Stomach (tissue), 19 donors: ENCODE data around the gene GPATCH2. TPM values are rescaled to one million over a fixed set of nuclear protein-coding genes. Genes with fewer than 3 reads are reported as not detected.

ENCODE experiments used
- DNase-seq, 2 donors: peaks; one replicate each; pipeline versions ENCODE4 v3.0.0 to v3.0.0-alpha.2; 2013 to 2019
- H3K27ac ChIP-seq, 5 donors: fragments of 200-600 bp in 4 of 5; sonication (generic) in 4 of 5; one replicate each; pipeline ENCODE4 v1.5.1; 2013 to 2019; ENCODE audit warnings: mild to moderate bottlenecking in 1 of 5, moderate library complexity in 1 of 5
- H3K27me3 ChIP-seq, 3 donors: fragments of 200-600 bp; sonication (generic); one replicate each; pipeline ENCODE4 v1.5.1; 2017 to 2019; ENCODE audit warnings: mixed run types in 1 of 3
- H3K36me3 ChIP-seq, 4 donors: fragments of 200-600 bp; sonication (generic); 1 replicate in 3 of 4; 2 replicates in 1 of 4; pipeline ENCODE4 v1.5.1; 2016 to 2019
- H3K4me1 ChIP-seq, 4 donors: fragments of 200-600 bp; sonication (generic); one replicate each; pipeline ENCODE4 v1.5.1; 2016 to 2019
- H3K4me3 ChIP-seq, 4 donors: fragments of 200-600 bp; sonication (generic) in 3 of 4; one replicate each; pipeline ENCODE4 v1.5.1; 2016 to 2019; ENCODE audit warnings: mild to moderate bottlenecking in 1 of 4
- H3K9me3 ChIP-seq, 4 donors: fragments of 200-600 bp; sonication (generic); one replicate each; pipeline ENCODE4 v1.5.1; 2016 to 2019
- CTCF ChIP-seq, 7 experiments: fragments of 450-650 bp in 4 of 7; fragments of 200-600 bp in 3 of 7; sonication (generic) in 3 of 7; IDR thresholded peaks; one replicate each; pipeline ENCODE4 v1.5.1; 2016 to 2019; ENCODE audit warnings: antibody characterized with exemption in 7 of 7, control low read depth in 2 of 7, mild to moderate bottlenecking in 1 of 7
- EP300 ChIP-seq: sonication (generic); formaldehyde crosslinking; IDR thresholded peaks from one replicate; pipeline ENCODE4 v1.6.1; 2017; ENCODE audit warnings: antibody characterized with exemption
- POLR2A ChIP-seq, 4 donors: fragments of 450-650 bp; IDR thresholded peaks; one replicate each; pipeline ENCODE4 v1.6.1; 2016; ENCODE audit warnings: antibody characterized with exemption in 4 of 4, control low read depth in 2 of 4, mild to moderate bottlenecking in 1 of 4, moderate library complexity in 1 of 4
- POLR2AphosphoS5 ChIP-seq, 3 donors: sonication (generic); formaldehyde crosslinking; IDR thresholded peaks; one replicate each; pipeline ENCODE4 v1.6.1; 2016; ENCODE audit warnings: antibody characterized with exemption in 3 of 3
- WGBS, 5 donors: extraction: QIAGEN DNeasy Blood & Tissue Kit in 3 of 5; methylation state at CpG; one replicate each; pipeline versions ENCODE4 v1.1.5 to v1.1.7; 2013 to 2018; 5-methylcytosine and 5-hydroxymethylcytosine counted together
- intact Hi-C: fragments of 100-400 bp; cut with DNase I; formaldehyde crosslinking; loops from one replicate; pipeline ENCODE4 v1.15.1; 2023; ENCODE audit warnings: low total_unique reads
- long read RNA-seq, 10 donors: transcript quantifications; one replicate each; lab custom pipeline, GENCODE V29; 2026
- polyA plus RNA-seq, 3 donors: library from polyadenylated mRNA; stranded (reverse); fragments of 200-250 nt; gene quantifications; one replicate each; pipeline ENCODE4 v1.2.3, GENCODE V29; 2013
- total RNA-seq, 5 donors: library from RNA; depleted of rRNA; stranded (reverse); fragments of >200 nt; gene quantifications; one replicate each; pipeline versions ENCODE4 v1.1.0 to v1.2.3, GENCODE V29; 2014 to 2016
- donor health status: healthy with polysubstance abuse.
- donor health status: Bipolar disorder and iron deficiency.
- donor health status: healthy.

Gene GPATCH2
- total RNA-seq: 10 to 100 TPM in 4 of 5 donors, 1 to 10 TPM in 1; 7.0 to 42.8 (median 26.3) TPM
- polyA plus RNA-seq: 1 to 10 TPM; 2.4 to 5.2 (median 3.1) TPM
- long read RNA-seq, donor 1: 0 reads
- long read RNA-seq, donor 2: 0 reads
- long read RNA-seq, donor 3, partial matches to known transcripts: 0 of 1 reads
- long read RNA-seq, donor 3, other reads (novel, unspliced or antisense): 0 of 1 reads
- long read RNA-seq, donor 4: 0 reads
- long read RNA-seq, donor 5, full-length matches to known transcripts: 1 of 1 reads
- long read RNA-seq, donor 5, partial matches to known transcripts: 0 of 1 reads
- long read RNA-seq, donor 5, other reads (novel, unspliced or antisense): 0 of 1 reads
- long read RNA-seq, donor 6: 0 reads
- long read RNA-seq, donor 7, partial matches to known transcripts: 0 of 2 reads
- long read RNA-seq, donor 7, other reads (novel, unspliced or antisense): 0 of 2 reads
- long read RNA-seq, donor 8, full-length matches to known transcripts: 4 of 4 reads
- long read RNA-seq, donor 8, partial matches to known transcripts: 0 of 4 reads
- long read RNA-seq, donor 8, other reads (novel, unspliced or antisense): 0 of 4 reads
- long read RNA-seq, donor 9, partial matches to known transcripts: 0 of 1 reads
- long read RNA-seq, donor 9, other reads (novel, unspliced or antisense): 0 of 1 reads
- long read RNA-seq, donor 10: 0 reads

DNA sequence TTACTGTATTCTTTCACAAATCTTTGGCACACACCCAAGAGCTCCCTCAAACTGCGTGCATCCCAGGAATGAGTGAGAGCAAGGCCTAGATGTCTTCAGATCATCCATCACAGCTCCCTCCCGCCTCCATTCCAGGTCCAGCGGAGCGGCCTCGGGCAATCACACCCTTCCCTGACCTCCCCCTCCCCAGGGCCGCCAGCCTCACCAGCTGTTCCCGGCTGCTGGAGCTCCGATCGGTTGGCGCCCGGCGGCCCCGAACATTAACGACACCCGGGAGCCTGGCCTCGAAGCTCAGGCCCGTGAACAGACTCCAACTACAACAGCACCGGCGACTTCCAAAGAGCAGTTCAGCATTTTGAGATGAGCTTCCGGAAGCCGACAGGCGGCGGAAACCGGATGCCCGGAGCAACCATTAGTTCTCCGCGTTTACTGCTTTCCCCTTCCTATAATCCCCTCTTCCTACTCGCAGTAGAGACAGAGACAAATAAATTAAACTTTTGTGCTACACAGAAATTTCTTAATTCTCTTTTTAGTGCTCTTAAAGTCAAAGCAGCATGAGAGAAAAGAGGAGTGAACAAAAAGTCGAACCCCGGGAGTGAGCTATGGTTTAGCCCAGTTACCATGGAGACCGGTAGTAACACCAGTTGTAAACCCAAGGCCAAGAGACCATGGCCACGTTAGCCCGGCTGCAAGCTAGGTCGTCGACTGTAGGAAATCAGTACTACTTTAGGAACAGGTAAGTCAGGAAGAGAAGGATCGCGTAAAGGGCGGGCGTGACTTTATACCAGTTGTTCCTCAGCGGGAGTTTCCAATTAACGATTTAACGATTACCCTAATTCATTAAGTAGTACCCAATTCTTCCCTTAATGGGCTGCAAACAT, at the start of gene GPATCH2, which contains the start of gene SPATA17:
GPATCH2 (minus strand) TSS at position 380 of the 881 bp plus-strand sequence; CDS start at position 261, 119 bp downstream.
SPATA17 (plus strand) TSS at position 634 of the 881 bp plus-strand sequence; CDS start at position 669, 35 bp downstream.
- DNase-seq: peak; percentile 78 to 96
- Histone ChIP-seq H3K4me3 (peak within 1 kb of the TSS; percentile 71 to 92 (median 82)), H3K4me1 (peaks cover 8 to 46% (median 31%) of the 10 kb centered on the region in 4 donors), H3K36me3 (no peaks in the 10 kb centered on the region), H3K27me3 (no peaks in the 10 kb centered on the region), H3K27ac (peak within 1 kb of the TSS; percentile 76 to 91 (median 89)), H3K9me3 (no peaks in the 10 kb centered on the region)
- TF ChIP-seq POLR2AphosphoS5 (IDR thresholded peaks at IDR 0.05) (peak in 2 of 3 donors; percentile 30 to 52), CTCF (IDR thresholded peaks at IDR 0.05) (peak in 4 of 7 experiments; percentile 27 to 48 (median 40)), EP300 (no peak), POLR2A (IDR thresholded peaks at IDR 0.05) (no peak)
- intact Hi-C loops: no loop called here
- WGBS, 5 donors: 1 to 2% (median 1%) methylated on average over 35 to 42 of the region's 42 CpGs

GRCh38 chr1:217674028-217674729, 43.3 kb upstream of the GPATCH2 start:
- Histone ChIP-seq H3K9me3 (no peaks in the 10 kb centered on the region), H3K36me3 (no peaks in the 10 kb centered on the region), H3K27ac (no peak overlapping the region), H3K27me3 (no peaks in the 10 kb centered on the region), H3K4me3 (no peak overlapping the region), H3K4me1 (no peaks in the 10 kb centered on the region)
- no peak for TF ChIP-seq EP300
- TF ChIP-seq POLR2AphosphoS5 (IDR thresholded peaks at IDR 0.05): no peak
- TF ChIP-seq CTCF (IDR thresholded peaks at IDR 0.05): no peak
- TF ChIP-seq POLR2A (IDR thresholded peaks at IDR 0.05): no peak
- intact Hi-C loops: no loop called here
- 62 to 73% (median 68%) methylated on average over 4 of the region's 4 CpGs for WGBS, 5 donors
- no peak for DNase-seq

DNA sequence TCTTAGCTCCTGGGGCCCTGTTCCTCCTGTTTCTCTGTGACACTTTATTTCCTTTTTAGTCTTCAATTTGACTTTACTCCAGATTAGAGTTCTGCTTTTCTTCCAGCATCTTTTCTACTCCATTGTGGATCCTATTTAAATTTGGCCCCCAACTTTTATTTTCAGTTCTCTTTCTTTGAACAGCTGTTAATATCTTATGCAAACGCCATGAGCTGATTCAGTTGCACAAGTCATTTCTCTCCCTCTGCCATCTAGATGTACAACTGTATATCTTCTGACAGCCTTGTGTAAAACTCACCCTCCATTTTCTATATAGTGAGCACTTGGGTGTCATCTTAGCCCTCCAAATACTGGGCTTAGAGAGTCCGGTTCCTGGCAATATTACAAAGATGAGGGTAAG, 42.5 kb upstream of the GPATCH2 start:
- H3K9me3 ChIP-seq: no peaks in the 10 kb centered on the region
- WGBS, 5 donors: 54 to 79% (median 60%) methylated on average over 2 of the region's 2 CpGs
- no peak for TF ChIP-seq EP300
- no peak for TF ChIP-seq POLR2AphosphoS5 (IDR thresholded peaks at IDR 0.05)
- no peak for TF ChIP-seq POLR2A (IDR thresholded peaks at IDR 0.05)
- no peak for TF ChIP-seq CTCF (IDR thresholded peaks at IDR 0.05)
- no peaks in the 10 kb centered on the region for H3K27me3 ChIP-seq
- H3K36me3 ChIP-seq: no peaks in the 10 kb centered on the region
- H3K27ac ChIP-seq: no peak overlapping the region
- no peak for DNase-seq
- no peak overlapping the region for H3K4me3 ChIP-seq
- H3K4me1 ChIP-seq: no peaks in the 10 kb centered on the region
- intact Hi-C loops: no loop called here
